Measurements from ENCODE around the gene PINK1. TPM values are rescaled to one million over a fixed set of nuclear protein-coding genes. Genes with fewer than 3 reads are reported as not detected.

The PINK1 gene
- total RNA-seq, 1 donor from 2014 or later: 32.0 TPM

GRCh38 chr1:20698195-20698910 is 65.1 kb downstream of the PINK1 start:
- no peak overlapping the region for H3K4me3 Mint-ChIP-seq (ENCODE audit: unreplicated experiment)
- no peak for DNase-seq
- peak overlapping the region; percentile 48 for H3K27ac Mint-ChIP-seq (ENCODE audit: unreplicated experiment)
- H3K27me3 Mint-ChIP-seq (ENCODE audit: unreplicated experiment): peaks cover 11% of the 10 kb centered on the region
- no peaks in the 10 kb centered on the region for H3K36me3 Mint-ChIP-seq (ENCODE audit: unreplicated experiment)
- TF ChIP-seq CTCF (IDR thresholded peaks at IDR 0.05; ENCODE audit: partially characterized antibody, unreplicated experiment): no peak
- H3K9me3 Mint-ChIP-seq (ENCODE audit: unreplicated experiment): peaks cover 10% of the 10 kb centered on the region
- H3K4me1 Mint-ChIP-seq (ENCODE audit: low read depth, unreplicated experiment): peaks cover 16% of the 10 kb centered on the region

- TF ChIP-seq CTCF (IDR thresholded peaks at IDR 0.05; ENCODE audit: partially characterized antibody, unreplicated experiment): no peak
- H3K9me3 Mint-ChIP-seq (ENCODE audit: unreplicated experiment): peaks cover 17% of the 10 kb centered on the region
- DNase-seq: no peak
- H3K36me3 Mint-ChIP-seq (ENCODE audit: unreplicated experiment): no peaks in the 10 kb centered on the region
- H3K27me3 Mint-ChIP-seq (ENCODE audit: unreplicated experiment): peaks cover 20% of the 10 kb centered on the region
- H3K27ac Mint-ChIP-seq (ENCODE audit: unreplicated experiment): peak overlapping the region; percentile 59
- peaks cover 22% of the 10 kb centered on the region for H3K4me1 Mint-ChIP-seq (ENCODE audit: low read depth, unreplicated experiment)
- peak overlapping the region; percentile 58 for H3K4me3 Mint-ChIP-seq (ENCODE audit: unreplicated experiment)
Observed at GRCh38 chr1:20699558-20699957, 66.3 kb downstream of the PINK1 start.

GRCh38 chr1:20700636-20701215 is 67.5 kb downstream of the PINK1 start:
- no peak for TF ChIP-seq CTCF (IDR thresholded peaks at IDR 0.05; ENCODE audit: partially characterized antibody, unreplicated experiment)
- Mint-ChIP-seq H3K9me3 (ENCODE audit: unreplicated experiment) (peaks cover 20% of the 10 kb centered on the region), H3K27ac (ENCODE audit: unreplicated experiment) (peak overlapping the region; percentile 22), H3K36me3 (ENCODE audit: unreplicated experiment) (no peaks in the 10 kb centered on the region), H3K4me3 (ENCODE audit: unreplicated experiment) (no peak overlapping the region), H3K4me1 (ENCODE audit: low read depth, unreplicated experiment) (peaks cover 22% of the 10 kb centered on the region), H3K27me3 (ENCODE audit: unreplicated experiment) (peaks cover 17% of the 10 kb centered on the region)
- no peak for DNase-seq

Other genes starting within 250 kb of the PINK1 start
- gene CAMK2N1, start 147.2 kb upstream of the PINK1 start, total RNA-seq (ENCODE audit: unreplicated experiment): 120 TPM
- gene MUL1, start 125.3 kb upstream of the PINK1 start, total RNA-seq (ENCODE audit: unreplicated experiment): 32.4 TPM
- not detected for gene FAM43B, start 80.9 kb upstream of the PINK1 start, total RNA-seq (ENCODE audit: unreplicated experiment)
- gene CDA, start 44.4 kb upstream of the PINK1 start, total RNA-seq (ENCODE audit: unreplicated experiment): not detected
- gene DDOST, start 27.9 kb downstream of the PINK1 start, total RNA-seq (ENCODE audit: unreplicated experiment): 126 TPM
- gene KIF17, start 84.5 kb downstream of the PINK1 start, total RNA-seq (ENCODE audit: unreplicated experiment): 1.6 TPM
- gene SH2D5, start 99.2 kb downstream of the PINK1 start, total RNA-seq (ENCODE audit: unreplicated experiment): 1.2 TPM
- 192 TPM for gene HP1BP3, start 153.8 kb downstream of the PINK1 start, total RNA-seq (ENCODE audit: unreplicated experiment)

All from glutamatergic neuron (in vitro differentiated cells).